Esophagus squamous epithelium (tissue), 4 donors: Measurements from ENCODE around the gene ATAD1.

Experiments used
- POLR2A ChIP-seq, 4 donors: fragments of 450-650 bp; IDR thresholded peaks; one replicate each; pipeline ENCODE4 v1.6.1; 2017; ENCODE audit warnings: antibody characterized with exemption in 4 of 4, mild to moderate bottlenecking in 4 of 4, moderate library complexity in 3 of 4
- TF ChIP-seq, protein P1 (sequence below), 6 experiments: fragments of 450-650 bp in 4 of 6; fragments of 200-600 bp in 2 of 6; sonication (generic) in 2 of 6; IDR thresholded peaks; one replicate each; pipeline ENCODE4 v1.5.1; 2016 to 2019; ENCODE audit warnings: antibody characterized with exemption in 6 of 6, mild to moderate bottlenecking in 4 of 6, moderate library complexity in 4 of 6

DNA sequence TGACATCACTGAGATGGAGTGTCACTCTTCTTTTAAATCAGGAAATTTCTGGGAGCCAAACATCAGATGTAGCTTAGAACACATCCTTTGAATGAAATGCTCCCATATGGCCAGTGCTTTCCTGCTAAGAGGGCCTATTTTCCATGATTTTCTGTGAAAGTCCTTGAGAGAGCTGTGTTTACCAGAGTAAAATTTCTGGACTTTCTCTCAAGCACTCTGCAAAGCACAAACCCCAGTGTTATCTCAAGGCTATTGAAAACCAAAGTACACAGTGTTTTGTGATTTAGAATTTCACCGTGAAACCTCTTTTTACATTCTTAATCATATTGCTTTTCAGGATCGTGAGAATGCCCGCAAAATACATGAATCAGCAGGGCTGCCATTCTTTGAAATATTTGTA, 104.3 kb downstream of the ATAD1 start:
- TF ChIP-seq, protein P1, sequence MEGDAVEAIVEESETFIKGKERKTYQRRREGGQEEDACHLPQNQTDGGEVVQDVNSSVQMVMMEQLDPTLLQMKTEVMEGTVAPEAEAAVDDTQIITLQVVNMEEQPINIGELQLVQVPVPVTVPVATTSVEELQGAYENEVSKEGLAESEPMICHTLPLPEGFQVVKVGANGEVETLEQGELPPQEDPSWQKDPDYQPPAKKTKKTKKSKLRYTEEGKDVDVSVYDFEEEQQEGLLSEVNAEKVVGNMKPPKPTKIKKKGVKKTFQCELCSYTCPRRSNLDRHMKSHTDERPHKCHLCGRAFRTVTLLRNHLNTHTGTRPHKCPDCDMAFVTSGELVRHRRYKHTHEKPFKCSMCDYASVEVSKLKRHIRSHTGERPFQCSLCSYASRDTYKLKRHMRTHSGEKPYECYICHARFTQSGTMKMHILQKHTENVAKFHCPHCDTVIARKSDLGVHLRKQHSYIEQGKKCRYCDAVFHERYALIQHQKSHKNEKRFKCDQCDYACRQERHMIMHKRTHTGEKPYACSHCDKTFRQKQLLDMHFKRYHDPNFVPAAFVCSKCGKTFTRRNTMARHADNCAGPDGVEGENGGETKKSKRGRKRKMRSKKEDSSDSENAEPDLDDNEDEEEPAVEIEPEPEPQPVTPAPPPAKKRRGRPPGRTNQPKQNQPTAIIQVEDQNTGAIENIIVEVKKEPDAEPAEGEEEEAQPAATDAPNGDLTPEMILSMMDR (IDR thresholded peaks at IDR 0.05): no peak
- no peak for TF ChIP-seq POLR2A (IDR thresholded peaks at IDR 0.05)
